ENCODE results near the gene SLC38A8.

The SLC38A8 gene

DNA sequence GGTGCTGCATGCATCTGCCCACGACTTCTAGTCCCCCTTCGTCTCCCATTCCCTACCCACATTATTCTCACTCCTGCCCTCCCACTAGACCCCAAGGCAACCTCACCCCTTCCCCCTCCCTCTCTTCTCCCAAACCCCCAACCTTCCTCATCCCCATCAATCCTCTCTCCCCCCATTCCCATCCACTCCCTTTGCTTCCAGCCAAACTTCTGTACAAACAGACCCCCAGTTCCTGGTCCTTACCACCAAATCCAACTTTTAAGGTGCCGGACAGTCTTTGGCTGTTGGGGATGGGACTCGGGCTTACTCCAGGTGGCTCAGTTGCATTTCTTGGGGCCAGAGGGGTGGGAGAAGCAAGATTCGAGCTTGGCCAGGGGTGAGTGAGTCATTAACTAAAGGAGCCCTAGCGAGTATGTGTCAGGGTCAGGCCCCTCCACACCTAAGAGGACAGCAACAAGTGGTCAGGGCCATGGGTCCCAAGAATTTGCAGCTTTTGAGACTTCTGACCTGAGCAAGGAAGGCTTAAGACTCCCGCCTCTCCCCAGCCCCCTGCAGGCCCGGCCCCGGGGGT lies at the start of gene SLC38A8:
TSS of gene SLC38A8 (minus strand) at position 488 of the 571 bp plus-strand sequence. CDS start 638 bp downstream, outside the sequence.
- H3K27ac ChIP-seq (ENCODE audit: low read length) = no peak within 1 kb of the TSS
- peaks cover 9% of the 10 kb centered on the region for H3K27me3 ChIP-seq (ENCODE audit: low read depth, low read length)
- H3K36me3 ChIP-seq (ENCODE audit: control insufficient read depth in 1 of 2, insufficient read depth in 2 of 2, low read length in 2 of 2) = peaks cover 0 to 2% of the 10 kb centered on the region in 2 donors
- no peaks in the 10 kb centered on the region for H3K4me1 ChIP-seq (ENCODE audit: control insufficient read depth in 1 of 2, insufficient read depth in 2 of 2, low read length in 2 of 2)
- H3K9me3 ChIP-seq (ENCODE audit: control insufficient read depth in 1 of 2, low read length in 2 of 2) = no peaks in the 10 kb centered on the region
- H3K4me3 ChIP-seq (ENCODE audit: low read depth in 1 of 2, low read length in 2 of 2) = no peak within 1 kb of the TSS

DNA sequence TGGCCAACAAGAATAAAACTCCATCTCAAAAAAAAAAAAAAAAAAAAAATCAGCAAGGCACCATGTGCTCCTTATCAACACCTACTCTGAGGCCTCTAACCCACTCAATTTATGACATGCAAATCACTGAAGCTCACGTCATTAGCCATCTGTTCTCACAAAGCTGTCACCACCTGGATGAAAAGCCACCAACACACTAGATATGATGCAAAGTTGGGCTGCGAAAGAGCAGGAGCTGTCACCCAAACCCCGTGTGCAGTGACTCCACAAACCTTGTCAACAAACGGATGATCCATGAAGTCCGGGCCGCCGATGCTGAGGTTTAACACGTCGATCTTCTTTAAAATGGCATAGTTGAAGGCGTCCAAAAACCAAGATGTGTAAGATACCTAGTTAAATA lies 48.9 kb upstream of the SLC38A8 start:
- H3K9me3 ChIP-seq (ENCODE audit: control insufficient read depth in 1 of 2, low read length in 2 of 2) = no peaks in the 10 kb centered on the region
- peaks cover 78 to 86% of the 10 kb centered on the region in 2 donors for H3K36me3 ChIP-seq (ENCODE audit: control insufficient read depth in 1 of 2, insufficient read depth in 2 of 2, low read length in 2 of 2)
- H3K4me1 ChIP-seq (ENCODE audit: control insufficient read depth in 1 of 2, insufficient read depth in 2 of 2, low read length in 2 of 2) = no peaks in the 10 kb centered on the region
- no peaks in the 10 kb centered on the region for H3K27me3 ChIP-seq (ENCODE audit: low read depth, low read length)
- no peak overlapping the region for H3K27ac ChIP-seq (ENCODE audit: low read length)
- no peak overlapping the region for H3K4me3 ChIP-seq (ENCODE audit: low read depth in 1 of 2, low read length in 2 of 2)

DNA sequence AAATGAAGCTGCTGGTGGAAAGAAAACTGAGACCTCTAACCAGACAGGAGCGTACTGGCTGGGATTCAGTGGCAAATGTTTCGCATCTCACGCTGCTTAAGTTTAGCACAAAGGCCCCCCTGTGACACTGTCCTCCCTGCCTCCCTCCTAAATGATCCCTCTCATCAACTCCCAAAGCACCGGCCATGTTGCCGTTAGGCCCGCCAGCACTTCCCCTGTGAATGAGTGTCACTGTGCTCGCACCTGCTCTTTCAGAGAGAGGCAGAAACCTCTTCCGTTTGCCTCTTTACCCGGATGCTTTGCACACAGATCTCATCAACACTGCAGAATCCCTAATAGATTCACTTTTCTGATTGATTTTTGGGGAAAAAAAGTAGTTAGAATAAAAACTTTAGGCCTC lies 47.6 kb upstream of the SLC38A8 start:
- no peak overlapping the region for H3K27ac ChIP-seq (ENCODE audit: low read length)
- H3K9me3 ChIP-seq (ENCODE audit: control insufficient read depth in 1 of 2, low read length in 2 of 2) = no peaks in the 10 kb centered on the region
- peaks cover 80 to 88% of the 10 kb centered on the region in 2 donors for H3K36me3 ChIP-seq (ENCODE audit: control insufficient read depth in 1 of 2, insufficient read depth in 2 of 2, low read length in 2 of 2)

DNA sequence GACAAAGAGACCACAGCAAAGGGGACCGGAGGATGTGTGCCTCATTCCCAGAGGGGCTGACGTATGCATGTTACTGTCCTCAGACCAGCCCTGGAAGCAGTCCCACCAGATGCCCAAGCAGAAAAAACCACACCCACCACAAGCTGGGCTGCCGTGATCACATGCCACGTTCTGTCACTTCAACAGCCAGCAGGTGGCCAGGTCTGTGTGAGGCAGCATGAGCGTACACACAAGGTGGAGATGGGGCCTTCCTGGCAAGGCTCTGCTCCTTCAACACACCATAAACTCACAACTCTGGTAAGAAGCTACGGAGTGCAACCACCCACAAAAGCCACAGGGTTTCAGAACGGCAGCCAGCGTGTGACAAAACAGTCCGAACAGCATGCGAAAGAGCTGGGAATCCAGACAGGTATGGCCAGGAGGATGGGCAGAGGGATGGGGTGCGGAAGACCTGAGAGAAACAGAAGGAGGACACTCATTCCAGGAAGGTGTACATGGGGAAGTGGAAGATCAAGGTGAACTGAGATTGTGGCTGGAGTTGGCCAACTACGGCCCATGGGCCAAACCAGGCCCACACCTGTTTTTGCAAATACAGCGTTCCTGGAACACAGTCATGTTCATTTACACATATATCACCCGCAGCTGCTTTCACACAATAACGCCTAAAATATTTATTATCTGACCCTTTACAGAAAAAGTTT lies 46.2 kb upstream of the SLC38A8 start:
- peaks cover 73 to 76% of the 10 kb centered on the region in 2 donors for H3K36me3 ChIP-seq (ENCODE audit: control insufficient read depth in 1 of 2, insufficient read depth in 2 of 2, low read length in 2 of 2)
- no peak overlapping the region for H3K27ac ChIP-seq (ENCODE audit: low read length)
- H3K4me1 ChIP-seq (ENCODE audit: control insufficient read depth in 1 of 2, insufficient read depth in 2 of 2, low read length in 2 of 2) = no peaks in the 10 kb centered on the region

More for the DNA sequence above, 47.6 kb upstream of the SLC38A8 start:
- Histone ChIP-seq H3K4me3 (ENCODE audit: low read depth in 1 of 2, low read length in 2 of 2) (no peak overlapping the region), H3K4me1 (ENCODE audit: control insufficient read depth in 1 of 2, insufficient read depth in 2 of 2, low read length in 2 of 2) (no peaks in the 10 kb centered on the region), H3K27me3 (ENCODE audit: low read depth, low read length) (no peaks in the 10 kb centered on the region)

DNA sequence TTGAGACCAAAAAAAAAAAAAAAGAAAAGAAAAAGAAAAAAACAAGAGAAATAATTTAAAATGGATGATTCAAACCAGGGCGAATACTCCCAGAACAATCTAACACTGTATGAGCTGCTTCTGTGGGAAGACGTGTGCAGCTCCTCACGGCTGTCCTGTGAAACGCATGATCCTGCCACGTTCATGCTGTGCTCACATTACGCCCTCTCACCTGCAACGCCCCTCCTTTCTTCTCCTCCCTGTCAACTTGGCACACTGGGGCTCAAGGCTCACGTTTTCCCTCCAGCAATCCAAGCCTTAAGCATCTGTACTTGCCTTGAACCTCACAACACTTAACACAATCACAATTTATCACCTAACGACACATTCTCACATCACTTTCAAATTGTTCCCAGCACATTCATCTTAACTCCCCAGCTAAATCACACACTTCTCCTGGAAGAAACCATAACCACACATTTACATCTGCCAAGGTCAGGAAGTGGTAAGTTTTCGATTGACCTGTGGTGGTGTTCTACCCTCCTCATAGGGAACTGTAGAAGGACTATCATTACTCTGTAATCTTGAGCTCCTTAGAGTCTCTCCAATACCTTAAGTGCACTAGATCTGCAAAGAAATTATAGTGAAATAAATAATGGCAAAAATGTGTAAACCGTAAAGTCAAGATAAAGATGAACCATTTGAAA lies 45.0 kb upstream of the SLC38A8 start:
- Histone ChIP-seq H3K27ac (ENCODE audit: low read length) (no peak overlapping the region), H3K36me3 (ENCODE audit: control insufficient read depth in 1 of 2, insufficient read depth in 2 of 2, low read length in 2 of 2) (peaks cover 64 to 69% of the 10 kb centered on the region in 2 donors)

More for the DNA sequence above, 46.2 kb upstream of the SLC38A8 start:
- no peak overlapping the region for H3K4me3 ChIP-seq (ENCODE audit: low read depth in 1 of 2, low read length in 2 of 2)
- H3K27me3 ChIP-seq (ENCODE audit: low read depth, low read length) = no peaks in the 10 kb centered on the region
- no peaks in the 10 kb centered on the region for H3K9me3 ChIP-seq (ENCODE audit: control insufficient read depth in 1 of 2, low read length in 2 of 2)

DNA sequence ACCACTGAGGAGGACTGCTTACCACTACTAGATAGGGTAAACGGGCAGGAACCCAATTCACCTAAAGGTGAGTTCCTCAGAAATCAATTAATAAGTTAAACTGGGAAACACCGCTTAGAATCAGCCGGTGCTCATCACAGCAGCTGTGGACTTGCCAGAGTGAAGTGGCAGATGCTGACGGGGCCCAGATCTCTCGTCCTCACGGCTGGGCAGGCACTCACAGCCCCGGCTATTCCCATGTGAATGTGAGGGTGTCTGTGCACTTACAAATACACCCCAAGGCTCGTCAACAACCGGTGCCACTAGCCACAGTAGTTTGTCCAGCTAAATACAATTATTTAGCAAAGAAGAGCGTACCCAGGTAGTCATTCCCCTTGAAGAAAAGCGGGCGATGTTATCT lies 44.4 kb upstream of the SLC38A8 start:
- Histone ChIP-seq H3K4me3 (ENCODE audit: low read depth in 1 of 2, low read length in 2 of 2) (no peak overlapping the region), H3K36me3 (ENCODE audit: control insufficient read depth in 1 of 2, insufficient read depth in 2 of 2, low read length in 2 of 2) (peaks cover 60 to 65% of the 10 kb centered on the region in 2 donors), H3K27ac (ENCODE audit: low read length) (no peak overlapping the region), H3K27me3 (ENCODE audit: low read depth, low read length) (no peaks in the 10 kb centered on the region), H3K4me1 (ENCODE audit: control insufficient read depth in 1 of 2, insufficient read depth in 2 of 2, low read length in 2 of 2) (no peaks in the 10 kb centered on the region), H3K9me3 (ENCODE audit: control insufficient read depth in 1 of 2, low read length in 2 of 2) (no peaks in the 10 kb centered on the region)

More for the DNA sequence above, 45.0 kb upstream of the SLC38A8 start:
- no peaks in the 10 kb centered on the region for H3K27me3 ChIP-seq (ENCODE audit: low read depth, low read length)
- no peaks in the 10 kb centered on the region for H3K9me3 ChIP-seq (ENCODE audit: control insufficient read depth in 1 of 2, low read length in 2 of 2)
- H3K4me1 ChIP-seq (ENCODE audit: control insufficient read depth in 1 of 2, insufficient read depth in 2 of 2, low read length in 2 of 2) = no peaks in the 10 kb centered on the region
- no peak overlapping the region for H3K4me3 ChIP-seq (ENCODE audit: low read depth in 1 of 2, low read length in 2 of 2)

DNA sequence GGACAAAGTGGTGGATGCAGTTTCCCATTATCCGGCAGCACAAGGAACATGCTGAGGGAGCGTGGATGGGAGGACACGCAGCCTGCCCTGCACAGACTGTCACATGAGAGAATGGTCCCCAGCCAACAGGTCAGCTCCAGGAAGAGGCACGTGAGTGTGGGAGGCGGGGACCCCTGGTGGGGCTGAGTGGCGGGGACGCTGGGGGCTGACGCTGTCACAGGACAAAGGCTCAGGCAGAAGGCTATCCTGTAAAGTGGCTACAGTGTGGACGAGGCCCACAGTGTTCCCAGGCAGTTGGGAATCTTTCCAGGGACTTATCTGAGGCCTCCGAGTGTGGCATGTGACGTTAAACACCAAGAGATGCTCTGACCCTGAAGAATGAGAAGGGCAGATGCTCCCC lies 43.7 kb upstream of the SLC38A8 start:
- Histone ChIP-seq H3K9me3 (ENCODE audit: control insufficient read depth in 1 of 2, low read length in 2 of 2) (no peaks in the 10 kb centered on the region), H3K4me1 (ENCODE audit: control insufficient read depth in 1 of 2, insufficient read depth in 2 of 2, low read length in 2 of 2) (no peaks in the 10 kb centered on the region), H3K27ac (ENCODE audit: low read length) (no peak overlapping the region), H3K36me3 (ENCODE audit: control insufficient read depth in 1 of 2, insufficient read depth in 2 of 2, low read length in 2 of 2) (peaks cover 60 to 65% of the 10 kb centered on the region in 2 donors), H3K27me3 (ENCODE audit: low read depth, low read length) (no peaks in the 10 kb centered on the region), H3K4me3 (ENCODE audit: low read depth in 1 of 2, low read length in 2 of 2) (no peak overlapping the region)

DNA sequence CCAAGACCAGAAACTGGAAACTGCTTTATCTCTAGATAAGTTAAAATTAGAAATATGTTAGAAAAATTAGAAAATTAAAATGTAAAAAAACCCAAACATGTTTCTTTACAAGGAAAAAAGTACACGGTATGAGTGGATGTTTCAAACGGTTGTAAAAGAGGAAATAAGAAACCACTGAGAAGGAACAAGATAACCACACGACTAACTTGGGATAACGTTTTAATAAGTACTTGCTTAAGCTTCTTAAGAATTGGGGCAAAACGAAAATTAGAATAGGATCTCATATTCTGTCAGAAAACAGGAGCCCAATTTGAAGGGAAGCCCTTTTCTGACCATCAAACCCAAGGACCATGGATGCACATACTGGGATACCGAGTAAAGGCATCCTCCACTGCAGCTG lies 43.2 kb upstream of the SLC38A8 start:
- no peak overlapping the region for H3K4me3 ChIP-seq (ENCODE audit: low read depth in 1 of 2, low read length in 2 of 2)
- no peaks in the 10 kb centered on the region for H3K27me3 ChIP-seq (ENCODE audit: low read depth, low read length)
- H3K4me1 ChIP-seq (ENCODE audit: control insufficient read depth in 1 of 2, insufficient read depth in 2 of 2, low read length in 2 of 2) = no peaks in the 10 kb centered on the region
- H3K36me3 ChIP-seq (ENCODE audit: control insufficient read depth in 1 of 2, insufficient read depth in 2 of 2, low read length in 2 of 2) = peaks cover 60 to 68% of the 10 kb centered on the region in 2 donors
- no peak overlapping the region for H3K27ac ChIP-seq (ENCODE audit: low read length)
- H3K9me3 ChIP-seq (ENCODE audit: control insufficient read depth in 1 of 2, low read length in 2 of 2) = no peaks in the 10 kb centered on the region

DNA sequence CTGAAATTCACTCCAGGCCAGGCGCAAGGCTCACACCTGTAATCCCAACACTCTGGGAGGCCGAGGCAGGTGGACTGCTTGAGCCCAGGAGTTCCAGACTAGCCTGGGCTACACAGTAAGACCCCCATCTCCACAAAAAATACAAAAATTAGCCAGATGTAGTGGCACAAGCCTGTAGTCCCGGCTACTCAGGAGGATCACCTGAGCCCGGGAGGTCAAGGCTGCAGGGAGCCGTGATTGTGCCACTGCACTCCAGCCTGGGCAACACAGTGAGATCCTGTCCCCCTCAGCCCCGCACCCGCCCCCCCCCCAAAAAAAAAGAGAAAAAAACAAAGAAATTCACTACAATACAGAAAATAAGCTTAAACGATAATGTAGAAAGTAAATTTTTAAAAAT lies 42.7 kb upstream of the SLC38A8 start:
- Histone ChIP-seq H3K27ac (ENCODE audit: low read length) (no peak overlapping the region), H3K4me3 (ENCODE audit: low read depth in 1 of 2, low read length in 2 of 2) (no peak overlapping the region), H3K27me3 (ENCODE audit: low read depth, low read length) (no peaks in the 10 kb centered on the region), H3K4me1 (ENCODE audit: control insufficient read depth in 1 of 2, insufficient read depth in 2 of 2, low read length in 2 of 2) (no peaks in the 10 kb centered on the region), H3K36me3 (ENCODE audit: control insufficient read depth in 1 of 2, insufficient read depth in 2 of 2, low read length in 2 of 2) (peaks cover 62 to 68% of the 10 kb centered on the region in 2 donors), H3K9me3 (ENCODE audit: control insufficient read depth in 1 of 2, low read length in 2 of 2) (no peaks in the 10 kb centered on the region)

DNA sequence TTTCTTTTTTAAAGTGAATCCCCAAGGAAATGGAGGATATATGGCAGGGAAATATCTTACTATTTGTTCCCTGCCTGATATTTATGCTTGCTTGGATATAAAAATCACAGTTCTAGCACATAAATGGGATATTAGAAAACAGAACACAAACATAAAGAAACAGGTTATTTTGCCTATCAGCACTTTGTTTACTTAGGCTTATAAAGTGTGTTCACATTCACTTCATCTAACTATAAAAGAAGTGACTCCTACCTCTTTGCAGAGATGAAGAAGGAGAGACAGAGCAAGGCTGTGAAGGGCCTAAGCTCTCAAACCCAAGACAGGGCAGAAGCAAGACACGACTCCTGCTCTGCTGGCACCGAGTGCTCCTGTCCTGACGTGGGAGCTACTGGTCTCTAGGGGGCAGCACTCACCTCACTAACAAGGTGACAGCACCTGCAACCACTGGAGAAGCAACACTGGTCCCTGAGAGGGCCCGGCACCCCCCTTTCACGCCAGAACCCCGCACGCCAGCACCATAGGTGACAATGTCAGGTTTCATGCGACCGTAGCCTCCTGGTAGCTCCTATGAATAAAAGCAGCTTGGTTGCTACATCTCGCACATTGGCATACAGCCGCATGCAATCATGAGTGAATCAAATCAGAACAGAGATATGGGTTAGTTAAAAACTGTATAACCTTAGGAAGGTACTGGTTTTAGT lies 42.1 kb upstream of the SLC38A8 start:
- Histone ChIP-seq H3K4me3 (ENCODE audit: low read depth in 1 of 2, low read length in 2 of 2) (no peak overlapping the region), H3K4me1 (ENCODE audit: control insufficient read depth in 1 of 2, insufficient read depth in 2 of 2, low read length in 2 of 2) (no peaks in the 10 kb centered on the region), H3K36me3 (ENCODE audit: control insufficient read depth in 1 of 2, insufficient read depth in 2 of 2, low read length in 2 of 2) (peaks cover 62 to 68% of the 10 kb centered on the region in 2 donors), H3K27me3 (ENCODE audit: low read depth, low read length) (no peaks in the 10 kb centered on the region), H3K27ac (ENCODE audit: low read length) (no peak overlapping the region), H3K9me3 (ENCODE audit: control insufficient read depth in 1 of 2, low read length in 2 of 2) (no peaks in the 10 kb centered on the region)
